ENCODE data around the gene KRTAP10-5. TPM values are rescaled to one million over a fixed set of nuclear protein-coding genes. Genes with fewer than 3 reads are reported as not detected.

The KRTAP10-5 gene
- polyA plus RNA-seq, 1 experiment = not detected

DNA sequence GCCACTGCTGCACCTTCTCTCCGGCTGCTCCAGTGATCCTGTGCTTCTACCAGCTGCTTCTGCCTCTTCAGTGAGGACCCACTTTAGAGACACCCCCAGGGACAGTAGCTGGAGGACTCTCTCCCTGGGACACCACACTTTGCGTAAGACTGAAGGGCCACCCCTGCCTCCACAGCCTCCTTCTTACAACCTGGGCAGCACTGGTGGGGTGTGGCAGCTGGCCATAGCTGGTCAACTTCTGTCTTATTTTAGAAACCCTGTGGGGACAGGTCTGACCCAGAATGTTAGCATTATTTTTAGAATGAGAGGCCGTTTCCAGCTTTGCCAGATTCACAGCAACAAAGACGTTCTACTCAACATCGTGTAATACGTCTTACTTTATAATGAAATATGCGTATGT lies 45.4 kb upstream of the KRTAP10-5 start:
- no peak for DNase-seq (ENCODE audit: low read depth)
- Histone ChIP-seq H3K36me3 (ENCODE audit: control insufficient read depth, insufficient read depth, low read length) (no peaks in the 10 kb centered on the region), H3K27me3 (ENCODE audit: control insufficient read depth, insufficient read depth, low read length) (no peaks in the 10 kb centered on the region), H3K4me3 (ENCODE audit: low read depth, low read length) (no peak overlapping the region)
- CTCF ChIA-PET = no interaction called here
- TF ChIP-seq, protein P1, sequence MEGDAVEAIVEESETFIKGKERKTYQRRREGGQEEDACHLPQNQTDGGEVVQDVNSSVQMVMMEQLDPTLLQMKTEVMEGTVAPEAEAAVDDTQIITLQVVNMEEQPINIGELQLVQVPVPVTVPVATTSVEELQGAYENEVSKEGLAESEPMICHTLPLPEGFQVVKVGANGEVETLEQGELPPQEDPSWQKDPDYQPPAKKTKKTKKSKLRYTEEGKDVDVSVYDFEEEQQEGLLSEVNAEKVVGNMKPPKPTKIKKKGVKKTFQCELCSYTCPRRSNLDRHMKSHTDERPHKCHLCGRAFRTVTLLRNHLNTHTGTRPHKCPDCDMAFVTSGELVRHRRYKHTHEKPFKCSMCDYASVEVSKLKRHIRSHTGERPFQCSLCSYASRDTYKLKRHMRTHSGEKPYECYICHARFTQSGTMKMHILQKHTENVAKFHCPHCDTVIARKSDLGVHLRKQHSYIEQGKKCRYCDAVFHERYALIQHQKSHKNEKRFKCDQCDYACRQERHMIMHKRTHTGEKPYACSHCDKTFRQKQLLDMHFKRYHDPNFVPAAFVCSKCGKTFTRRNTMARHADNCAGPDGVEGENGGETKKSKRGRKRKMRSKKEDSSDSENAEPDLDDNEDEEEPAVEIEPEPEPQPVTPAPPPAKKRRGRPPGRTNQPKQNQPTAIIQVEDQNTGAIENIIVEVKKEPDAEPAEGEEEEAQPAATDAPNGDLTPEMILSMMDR (IDR thresholded peaks at IDR 0.05; ENCODE audit: insufficient read depth, low read depth, low read length) = no peak
- POLR2A ChIA-PET = no interaction called here

DNA sequence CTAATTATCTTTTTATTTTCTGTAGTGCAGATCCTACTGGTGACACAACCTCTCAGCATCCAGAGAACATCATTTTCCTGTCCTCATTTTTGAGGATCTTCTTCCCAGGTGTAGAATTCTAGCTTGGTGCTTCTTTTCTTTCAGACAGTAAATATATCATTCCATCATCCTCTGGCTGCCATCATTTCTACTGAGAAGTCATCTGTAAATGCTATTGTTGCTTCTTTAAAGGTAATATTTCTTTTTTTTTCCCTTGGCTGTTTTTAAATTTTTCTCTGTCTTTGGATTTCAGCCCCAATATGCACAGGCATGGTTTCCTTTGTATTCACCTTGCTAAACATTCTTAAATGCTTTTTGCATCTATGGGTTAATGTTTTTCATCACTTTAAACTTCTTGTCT lies 43.2 kb upstream of the KRTAP10-5 start:
- no peak overlapping the region for H3K4me3 ChIP-seq (ENCODE audit: low read depth, low read length)
- H3K27me3 ChIP-seq (ENCODE audit: control insufficient read depth, insufficient read depth, low read length) = no peaks in the 10 kb centered on the region
- ChIA-PET POLR2A (no interaction called here), CTCF (no interaction called here)
- DNase-seq (ENCODE audit: low read depth) = no peak
- TF ChIP-seq, protein P1 (IDR thresholded peaks at IDR 0.05; ENCODE audit: insufficient read depth, low read depth, low read length) = no peak
- no peaks in the 10 kb centered on the region for H3K36me3 ChIP-seq (ENCODE audit: control insufficient read depth, insufficient read depth, low read length)

DNA sequence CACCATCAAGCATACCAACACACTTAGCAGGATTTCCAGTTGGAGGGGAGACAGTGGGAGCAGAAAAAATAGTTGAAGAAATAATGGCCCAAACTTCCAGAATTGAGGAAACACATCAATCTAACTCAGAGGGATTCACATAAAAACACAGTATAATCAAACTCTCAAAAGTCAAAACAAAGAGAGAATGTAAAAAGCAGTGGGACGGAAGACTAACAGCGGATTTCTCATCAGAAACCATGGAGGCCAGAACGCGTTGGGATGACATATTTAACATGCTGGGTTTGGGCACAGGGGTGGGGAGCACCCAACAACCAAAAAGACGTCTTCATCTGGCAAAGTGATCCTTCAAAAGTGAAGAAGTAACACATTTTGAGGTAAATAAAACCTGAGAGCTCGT lies 39.5 kb upstream of the KRTAP10-5 start:
- POLR2A ChIA-PET = no interaction called here
- no peaks in the 10 kb centered on the region for H3K36me3 ChIP-seq (ENCODE audit: control insufficient read depth, insufficient read depth, low read length)
- H3K27me3 ChIP-seq (ENCODE audit: control insufficient read depth, insufficient read depth, low read length) = no peaks in the 10 kb centered on the region
- TF ChIP-seq, protein P1 (IDR thresholded peaks at IDR 0.05; ENCODE audit: insufficient read depth, low read depth, low read length) = no peak
- DNase-seq (ENCODE audit: low read depth) = no peak
- CTCF ChIA-PET = no interaction called here
- H3K4me3 ChIP-seq (ENCODE audit: low read depth, low read length) = no peak overlapping the region

DNA sequence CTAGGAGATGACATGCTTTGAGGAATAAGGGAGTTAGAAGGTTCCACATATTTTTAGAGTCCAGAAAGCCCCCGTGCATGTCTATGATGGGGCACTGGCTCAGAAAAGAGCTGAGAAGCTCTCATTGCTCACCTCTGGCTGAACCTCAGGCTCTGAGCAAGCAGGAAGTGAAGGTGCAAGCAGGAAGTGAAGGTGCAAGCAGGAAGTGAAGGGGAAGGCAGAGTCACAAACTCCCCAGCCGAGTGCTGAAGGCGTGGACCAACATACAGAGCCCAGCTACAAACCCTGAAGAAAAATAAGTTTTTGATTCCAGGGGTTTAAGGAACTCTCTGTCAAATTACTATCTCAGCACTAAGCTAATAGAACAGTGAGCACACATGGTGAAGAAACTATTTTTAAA lies 38.5 kb upstream of the KRTAP10-5 start:
- H3K36me3 ChIP-seq (ENCODE audit: control insufficient read depth, insufficient read depth, low read length) = no peaks in the 10 kb centered on the region
- H3K4me3 ChIP-seq (ENCODE audit: low read depth, low read length) = no peak overlapping the region
- no peaks in the 10 kb centered on the region for H3K27me3 ChIP-seq (ENCODE audit: control insufficient read depth, insufficient read depth, low read length)
- POLR2A ChIA-PET = no interaction called here
- no peak for DNase-seq (ENCODE audit: low read depth)
- CTCF ChIA-PET = interaction anchor here (1.0 kb wide), 1 partner anchor 174 kb away, joined by 6 read pairs; no protein-coding TSS in a partner anchor
- TF ChIP-seq, protein P1 (IDR thresholded peaks at IDR 0.05; ENCODE audit: insufficient read depth, low read depth, low read length) = no peak

DNA sequence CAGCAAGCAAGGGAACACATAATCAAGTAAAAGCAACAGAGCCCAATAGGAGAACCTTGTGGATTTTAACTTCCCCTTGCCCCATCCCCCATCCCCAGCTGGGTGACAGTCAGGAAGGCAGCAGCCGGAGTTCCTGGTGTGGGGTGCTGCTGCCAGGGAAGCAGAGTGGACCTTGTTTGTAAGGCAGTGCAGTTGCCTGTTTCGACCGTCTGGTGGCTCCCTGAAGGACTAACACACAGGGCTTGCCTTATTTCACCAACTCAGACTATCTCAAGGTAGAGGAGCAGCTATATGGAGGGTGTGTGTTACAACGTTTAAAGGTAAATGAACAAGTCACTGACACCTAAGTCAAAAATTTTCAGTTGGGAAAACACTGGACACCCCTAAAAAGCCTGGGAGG lies 38.1 kb upstream of the KRTAP10-5 start:
- ChIA-PET POLR2A (no interaction called here), CTCF (interaction anchor here (1.0 kb wide), 1 partner anchor 175 kb away, joined by 6 read pairs; no protein-coding TSS in a partner anchor)
- Histone ChIP-seq H3K36me3 (ENCODE audit: control insufficient read depth, insufficient read depth, low read length) (no peaks in the 10 kb centered on the region), H3K27me3 (ENCODE audit: control insufficient read depth, insufficient read depth, low read length) (no peaks in the 10 kb centered on the region), H3K4me3 (ENCODE audit: low read depth, low read length) (no peak overlapping the region)
- no peak for DNase-seq (ENCODE audit: low read depth)
- TF ChIP-seq, protein P1 (IDR thresholded peaks at IDR 0.05; ENCODE audit: insufficient read depth, low read depth, low read length) = no peak; the same call in 1 of the 2 replicates
